Activated naive CD8-positive, alpha-beta T cell (primary cell): Measurements from ENCODE around the gene CAMTA1.

Source experiments
- H3K27ac Mint-ChIP-seq: one replicate; pipeline ENCODE4 v1.8.0; 2021; ENCODE audit warnings: mixed read lengths
- H3K27me3 Mint-ChIP-seq: one replicate; pipeline ENCODE4 v1.8.0; 2021; ENCODE audit warnings: mixed read lengths
- H3K36me3 Mint-ChIP-seq: one replicate; pipeline ENCODE4 v1.8.0; 2021; ENCODE audit warnings: mixed read lengths
- H3K4me1 Mint-ChIP-seq: one replicate; pipeline ENCODE4 v1.8.0; 2021; ENCODE audit warnings: low read depth, mixed read lengths
- H3K4me3 Mint-ChIP-seq: one replicate; pipeline ENCODE4 v1.8.0; 2021; ENCODE audit warnings: mild to moderate bottlenecking, mixed read lengths
- H3K9me3 Mint-ChIP-seq: one replicate; pipeline ENCODE4 v1.8.0; 2021; ENCODE audit warnings: low read depth, mixed read lengths

Gene CAMTA1

GRCh38 chr1:6989212-6990159, 204.2 kb downstream of the CAMTA1 start:
- H3K27me3 Mint-ChIP-seq, result peaks cover 7% of the 10 kb centered on the region
- peaks cover 4% of the 10 kb centered on the region for H3K9me3 Mint-ChIP-seq
- no peaks in the 10 kb centered on the region for H3K4me1 Mint-ChIP-seq
- H3K4me3 Mint-ChIP-seq, result no peak overlapping the region
- H3K27ac Mint-ChIP-seq, result no peak overlapping the region
- H3K36me3 Mint-ChIP-seq, result no peaks in the 10 kb centered on the region

DNA sequence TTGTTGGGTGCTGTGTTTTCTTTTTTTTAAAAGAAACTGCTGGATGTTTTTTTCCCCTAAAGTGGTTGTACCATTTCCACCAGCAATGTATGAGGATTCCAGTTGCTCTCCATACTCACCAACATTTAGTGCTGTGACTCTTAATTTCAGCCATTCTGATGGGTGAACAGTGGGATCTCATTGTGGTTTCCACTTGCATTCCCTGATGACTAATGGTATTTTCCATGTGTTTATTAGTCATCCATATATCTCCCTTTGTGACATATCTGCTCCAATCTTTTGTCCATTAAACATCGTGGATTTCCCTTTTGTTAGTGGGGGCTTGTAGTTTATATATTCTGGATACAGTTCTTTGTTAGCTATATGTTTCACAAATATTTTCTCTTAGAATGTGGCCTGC, 206.0 kb downstream of the CAMTA1 start:
- H3K9me3 Mint-ChIP-seq, result peaks cover 4% of the 10 kb centered on the region
- no peak overlapping the region for H3K27ac Mint-ChIP-seq
- H3K36me3 Mint-ChIP-seq, result no peaks in the 10 kb centered on the region
- peaks cover 2% of the 10 kb centered on the region for H3K4me1 Mint-ChIP-seq
- H3K4me3 Mint-ChIP-seq, result no peak overlapping the region
- peaks cover 7% of the 10 kb centered on the region for H3K27me3 Mint-ChIP-seq

DNA sequence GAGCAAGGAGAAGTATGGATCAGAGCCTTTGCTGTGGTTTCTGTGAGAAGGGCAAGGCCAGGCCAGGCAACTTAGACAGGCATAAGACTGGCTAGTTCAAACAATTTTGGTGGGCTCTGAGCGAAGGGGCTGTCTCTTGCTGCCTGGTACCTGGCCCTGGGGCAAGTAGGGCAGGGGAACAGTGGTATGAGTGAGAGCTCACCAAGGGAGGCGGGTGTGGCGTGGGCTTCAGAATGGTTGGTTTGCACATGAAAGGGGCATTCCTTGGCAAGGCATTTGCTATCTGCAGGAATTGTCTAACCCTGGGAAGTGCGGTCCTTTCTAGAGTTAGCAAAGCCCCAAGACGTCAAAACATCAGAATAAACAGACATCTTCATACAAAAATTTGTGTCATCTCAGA, 210.5 kb downstream of the CAMTA1 start:
- peaks cover 7% of the 10 kb centered on the region for H3K27me3 Mint-ChIP-seq
- no peak overlapping the region for H3K27ac Mint-ChIP-seq
- no peaks in the 10 kb centered on the region for H3K36me3 Mint-ChIP-seq
- H3K4me1 Mint-ChIP-seq, result peaks cover 14% of the 10 kb centered on the region
- H3K9me3 Mint-ChIP-seq, result peaks cover 4% of the 10 kb centered on the region
- H3K4me3 Mint-ChIP-seq, result no peak overlapping the region

DNA sequence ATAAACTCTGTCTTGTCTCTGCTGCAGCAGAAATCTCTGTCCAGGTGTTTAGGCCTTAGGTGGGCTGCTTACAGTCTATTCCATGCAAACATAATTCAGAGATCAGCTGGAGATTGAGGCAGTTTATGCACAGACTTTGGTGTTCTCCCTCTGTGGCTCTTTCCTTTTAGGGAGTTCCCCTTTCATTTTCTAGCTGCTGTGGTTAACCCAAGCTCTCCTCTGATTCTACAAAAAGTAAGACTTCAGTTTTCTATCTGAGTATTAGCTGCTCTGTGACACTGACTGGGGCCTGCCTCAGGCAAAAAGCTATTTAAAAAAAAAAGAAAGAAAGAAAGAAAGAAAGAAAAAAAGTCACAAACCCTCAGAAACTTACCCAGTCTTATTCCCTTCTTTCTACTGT, 211.1 kb downstream of the CAMTA1 start:
- no peak overlapping the region for H3K27ac Mint-ChIP-seq
- peaks cover 5% of the 10 kb centered on the region for H3K27me3 Mint-ChIP-seq
- H3K4me1 Mint-ChIP-seq, result peaks cover 14% of the 10 kb centered on the region
- H3K9me3 Mint-ChIP-seq, result peaks cover 4% of the 10 kb centered on the region
- H3K36me3 Mint-ChIP-seq, result no peaks in the 10 kb centered on the region
- H3K4me3 Mint-ChIP-seq, result no peak overlapping the region

DNA sequence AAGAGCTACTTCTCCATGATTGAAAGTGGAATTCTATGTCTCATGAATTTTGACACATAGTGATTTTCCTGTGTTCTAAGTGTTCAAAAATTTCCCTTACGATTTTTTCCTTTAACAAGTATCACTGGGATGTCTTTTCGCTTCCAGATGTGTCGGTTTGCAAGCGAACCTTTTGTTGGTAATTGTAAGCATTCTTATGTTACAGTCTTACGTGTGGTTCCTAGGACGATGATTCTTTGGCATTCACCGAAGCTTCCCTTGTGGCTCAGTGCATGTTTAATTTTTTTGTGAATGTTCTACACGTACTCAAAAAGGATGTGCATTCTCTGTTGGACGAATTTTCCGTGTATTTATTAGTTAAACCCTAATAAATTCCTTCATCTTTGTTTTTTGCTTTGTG, 211.6 kb downstream of the CAMTA1 start:
- Mint-ChIP-seq H3K36me3 (no peaks in the 10 kb centered on the region), H3K27ac (no peak overlapping the region), H3K4me1 (peaks cover 14% of the 10 kb centered on the region), H3K4me3 (no peak overlapping the region), H3K9me3 (peaks cover 4% of the 10 kb centered on the region), H3K27me3 (peaks cover 4% of the 10 kb centered on the region)

- Mint-ChIP-seq H3K4me1 (peaks cover 14% of the 10 kb centered on the region), H3K36me3 (no peaks in the 10 kb centered on the region), H3K27ac (no peak overlapping the region), H3K4me3 (no peak overlapping the region), H3K9me3 (peaks cover 4% of the 10 kb centered on the region), H3K27me3 (peaks cover 2% of the 10 kb centered on the region)
Measured at GRCh38 chr1:6998267-6998666, 213.0 kb downstream of the CAMTA1 start.

DNA sequence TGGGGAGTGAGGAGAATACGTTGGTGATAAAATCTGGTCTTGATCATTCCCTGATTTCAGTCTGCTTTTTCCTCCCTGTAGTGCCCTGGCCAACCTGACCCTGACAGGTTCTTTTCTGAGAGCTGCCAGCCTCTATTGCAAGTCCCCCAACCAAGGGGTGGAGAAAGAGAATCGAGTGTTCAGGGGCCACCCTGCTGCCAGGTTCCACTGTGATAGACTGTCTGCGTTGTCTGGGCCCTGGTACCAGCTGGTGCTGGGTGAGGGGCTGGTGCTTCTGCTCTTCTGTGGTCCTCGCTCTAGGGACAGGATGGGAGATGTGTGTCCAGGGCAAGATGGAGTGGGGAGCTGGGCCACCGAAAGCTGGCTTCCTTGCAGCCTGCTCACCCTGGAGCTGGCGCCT, 214.6 kb downstream of the CAMTA1 start:
- Mint-ChIP-seq H3K4me1 (peaks cover 14% of the 10 kb centered on the region), H3K27me3 (peaks cover 2% of the 10 kb centered on the region), H3K36me3 (no peaks in the 10 kb centered on the region), H3K27ac (no peak overlapping the region), H3K4me3 (no peak overlapping the region), H3K9me3 (no peaks in the 10 kb centered on the region)

DNA sequence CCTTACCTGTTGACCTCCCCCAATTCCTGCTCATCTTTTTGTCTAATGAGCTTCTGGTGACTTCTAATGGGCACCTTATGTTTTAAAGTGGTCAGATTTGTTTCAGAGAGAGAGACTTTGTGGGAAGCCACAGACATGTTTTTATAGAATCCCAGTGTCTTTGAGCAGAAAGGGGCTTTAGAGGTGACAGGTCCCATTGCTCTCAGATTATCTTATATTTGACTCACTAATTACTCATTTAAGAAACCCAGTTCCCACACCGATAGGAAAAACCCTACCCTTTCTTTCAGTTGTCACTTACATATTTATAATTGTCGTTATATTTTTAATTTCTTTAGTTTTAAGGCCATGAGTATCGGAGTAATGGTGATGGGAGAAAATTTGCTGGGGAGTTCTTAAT, 215.5 kb downstream of the CAMTA1 start:
- H3K9me3 Mint-ChIP-seq, result no peaks in the 10 kb centered on the region
- H3K27me3 Mint-ChIP-seq, result no peaks in the 10 kb centered on the region
- no peak overlapping the region for H3K27ac Mint-ChIP-seq
- no peaks in the 10 kb centered on the region for H3K36me3 Mint-ChIP-seq
- no peak overlapping the region for H3K4me3 Mint-ChIP-seq
- peaks cover 14% of the 10 kb centered on the region for H3K4me1 Mint-ChIP-seq

GRCh38 chr1:7002728-7003127, 217.5 kb downstream of the CAMTA1 start:
- Mint-ChIP-seq H3K27ac (no peak overlapping the region), H3K27me3 (no peaks in the 10 kb centered on the region), H3K9me3 (no peaks in the 10 kb centered on the region), H3K4me1 (peaks cover 3% of the 10 kb centered on the region), H3K4me3 (no peak overlapping the region), H3K36me3 (no peaks in the 10 kb centered on the region)

GRCh38 chr1:7003676-7004075, 218.4 kb downstream of the CAMTA1 start:
- no peaks in the 10 kb centered on the region for H3K36me3 Mint-ChIP-seq
- H3K27me3 Mint-ChIP-seq, result no peaks in the 10 kb centered on the region
- H3K4me1 Mint-ChIP-seq, result no peaks in the 10 kb centered on the region
- H3K9me3 Mint-ChIP-seq, result no peaks in the 10 kb centered on the region
- H3K27ac Mint-ChIP-seq, result no peak overlapping the region
- H3K4me3 Mint-ChIP-seq, result no peak overlapping the region

DNA sequence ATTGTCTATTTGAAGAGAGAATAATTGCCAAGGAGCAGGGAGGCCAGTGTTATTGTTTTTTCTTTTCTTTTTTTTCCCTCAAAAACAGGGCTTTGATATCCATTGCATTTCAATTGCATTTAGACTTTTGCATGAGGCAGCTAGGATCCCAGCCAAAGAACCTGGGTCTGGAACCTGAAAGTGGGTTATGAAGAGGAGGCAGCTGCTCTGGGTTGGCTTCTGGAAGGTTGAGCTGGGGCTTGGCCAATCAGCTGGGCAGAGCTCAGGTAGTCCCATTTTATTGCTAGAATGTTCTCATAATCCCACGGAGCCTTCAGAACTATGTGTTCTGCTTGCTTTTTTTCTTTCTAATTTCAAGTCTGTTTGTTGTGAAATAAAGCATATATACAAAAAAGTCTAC, 218.9 kb downstream of the CAMTA1 start:
- Mint-ChIP-seq H3K9me3 (no peaks in the 10 kb centered on the region), H3K27ac (no peak overlapping the region), H3K27me3 (no peaks in the 10 kb centered on the region), H3K4me3 (no peak overlapping the region), H3K36me3 (no peaks in the 10 kb centered on the region), H3K4me1 (no peaks in the 10 kb centered on the region)

DNA sequence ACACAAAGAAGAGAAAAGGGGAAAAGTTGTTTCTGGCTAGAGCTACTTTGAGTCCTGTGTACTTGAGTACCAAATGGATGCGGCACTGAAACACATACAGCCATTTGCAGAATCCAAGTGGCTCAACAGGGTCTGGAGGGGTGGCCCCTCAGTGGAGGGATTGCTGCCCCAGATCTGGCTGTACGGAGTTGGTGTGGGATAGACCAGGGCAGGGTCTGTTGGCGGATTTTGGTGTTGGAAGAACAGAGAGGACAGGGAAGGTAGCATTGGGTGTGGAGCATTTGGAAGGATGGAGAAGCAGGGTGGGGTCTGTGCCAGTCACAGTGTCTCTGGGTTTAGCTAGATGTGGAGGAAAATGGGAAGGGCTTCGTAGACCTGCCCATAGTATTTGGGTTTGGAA, 220.5 kb downstream of the CAMTA1 start:
- Mint-ChIP-seq H3K4me3 (no peak overlapping the region), H3K9me3 (no peaks in the 10 kb centered on the region), H3K4me1 (no peaks in the 10 kb centered on the region), H3K36me3 (no peaks in the 10 kb centered on the region), H3K27ac (no peak overlapping the region), H3K27me3 (no peaks in the 10 kb centered on the region)

DNA sequence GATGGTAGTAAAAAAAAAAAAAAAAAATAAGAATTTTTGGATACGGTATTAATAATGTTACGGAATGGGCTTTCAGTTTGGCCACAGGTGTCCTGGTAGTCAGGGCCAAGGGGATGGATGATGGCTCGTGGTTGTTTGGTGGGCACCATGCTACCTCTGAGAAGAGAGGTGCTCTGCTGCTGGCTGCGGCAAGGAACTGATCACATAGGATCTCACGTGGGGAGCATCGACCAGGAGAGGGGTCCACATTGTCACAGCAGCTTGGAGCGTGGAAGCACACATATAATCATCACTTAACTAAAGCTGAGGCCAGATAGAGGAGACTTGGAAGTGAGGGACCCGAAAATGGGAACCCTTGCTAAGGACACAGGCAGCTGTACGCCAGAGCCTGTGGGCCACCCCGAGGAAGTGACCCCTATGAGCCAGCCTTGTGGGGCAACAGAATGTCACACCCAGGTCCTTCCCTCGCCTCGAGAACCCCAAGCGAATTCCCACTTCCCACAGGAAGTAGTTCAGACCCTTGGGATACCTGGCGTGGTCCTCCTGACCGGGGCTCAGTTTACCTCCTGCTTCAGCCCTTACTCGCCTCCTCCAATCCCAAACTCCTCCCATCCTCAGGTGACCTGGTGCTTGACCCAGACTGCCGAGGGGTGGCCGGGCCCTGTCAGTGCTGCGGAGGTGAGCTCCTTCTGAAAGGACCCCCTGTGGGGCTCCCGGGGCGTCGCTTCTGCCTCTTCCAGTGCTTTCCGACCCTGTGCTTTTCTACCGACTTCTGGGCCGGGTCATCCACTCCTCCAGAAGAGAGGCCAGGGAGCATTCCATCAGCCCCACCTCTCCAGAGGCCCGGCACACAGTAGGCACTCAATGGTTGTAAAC, 222.0 kb downstream of the CAMTA1 start:
- H3K27me3 Mint-ChIP-seq, result no peaks in the 10 kb centered on the region
- H3K4me3 Mint-ChIP-seq, result no peak overlapping the region
- no peaks in the 10 kb centered on the region for H3K36me3 Mint-ChIP-seq

GRCh38 chr1:7007902-7008301, 222.6 kb downstream of the CAMTA1 start:
- H3K4me1 Mint-ChIP-seq, result no peaks in the 10 kb centered on the region
- H3K27me3 Mint-ChIP-seq, result no peaks in the 10 kb centered on the region

More for the DNA sequence above, 222.0 kb downstream of the CAMTA1 start:
- Mint-ChIP-seq H3K9me3 (no peaks in the 10 kb centered on the region), H3K4me1 (no peaks in the 10 kb centered on the region), H3K27ac (no peak overlapping the region)

DNA sequence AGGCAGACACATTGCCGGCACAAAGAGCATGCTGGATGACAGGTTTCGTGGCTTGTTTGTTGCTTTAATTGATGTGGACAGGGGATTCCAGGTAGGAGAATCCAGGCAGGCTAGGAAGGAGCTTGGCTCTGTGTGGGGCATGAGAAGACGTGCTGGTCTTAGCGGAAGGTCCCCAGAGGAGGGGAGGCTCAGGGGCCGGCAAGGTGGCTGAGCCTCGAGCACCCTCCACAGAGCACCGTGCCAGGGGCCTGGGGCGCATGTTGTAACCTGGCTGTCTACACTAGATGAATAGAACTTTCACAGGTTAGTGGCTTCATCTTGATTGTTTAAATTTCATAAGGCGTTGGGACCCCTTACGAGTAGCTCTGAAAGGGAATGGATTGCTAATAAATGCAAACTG, 223.1 kb downstream of the CAMTA1 start:
- H3K4me3 Mint-ChIP-seq, result no peak overlapping the region

More at GRCh38 chr1:7007902-7008301, 222.6 kb downstream of the CAMTA1 start:
- no peaks in the 10 kb centered on the region for H3K36me3 Mint-ChIP-seq
- no peak overlapping the region for H3K27ac Mint-ChIP-seq
- no peak overlapping the region for H3K4me3 Mint-ChIP-seq
- no peaks in the 10 kb centered on the region for H3K9me3 Mint-ChIP-seq

More for the DNA sequence above, 223.1 kb downstream of the CAMTA1 start:
- Mint-ChIP-seq H3K36me3 (no peaks in the 10 kb centered on the region), H3K9me3 (no peaks in the 10 kb centered on the region), H3K27me3 (no peaks in the 10 kb centered on the region), H3K27ac (no peak overlapping the region), H3K4me1 (no peaks in the 10 kb centered on the region)
